HCT116 (cell line): ENCODE results near the gene MRPS17. TPM values are rescaled to one million over a fixed set of nuclear protein-coding genes. Genes with fewer than 3 reads are reported as not detected.
A peak's percentile ranks its signal among the peaks of the same experiment; 100 is the strongest.
"Not testable (repeated sequence)": the region's sequence is repeated elsewhere in the genome, so short reads cannot be mapped to it uniquely, and the experiment has no call there.

Source experiments
- ATAC-seq: fragments of 200-7000 bp; cut with Tn5 transposase; 2 replicates; pipeline ENCODE4 v1.9.1; 2020; ENCODE audit warnings: mild to moderate bottlenecking, moderate library complexity
- BruUV-seq: library from RNA; stranded (reverse); fragments of 400-500 nt; replicated peaks from 2 replicates; lab custom pipeline; 2021; lab: Mats Ljungman, UMichigan
- CTCF ChIA-PET: fragments of 300-600 bp; sonication (Branson Sonifier 250); formaldehyde crosslinking; loops from one replicate; lab custom pipeline; 2021; ENCODE audit warnings: antibody characterized with exemption; lab: Charles Lee
- POLR2A ChIA-PET: fragments of 300-600, 350-600 bp; sonication (Branson Sonifier 250); formaldehyde crosslinking; loops from one replicate; lab custom pipeline; 2021; ENCODE audit warnings: antibody characterized with exemption; lab: Charles Lee
- RAD21 ChIA-PET, 2 experiments: fragments of 300-600 bp; sonication (Branson Sonifier 250); formaldehyde crosslinking; loops; one replicate each; lab custom pipeline; 2023; ENCODE audit warnings: low total read pairs in 2 of 2; ENCODE audit not compliant: uncharacterized antibody in 2 of 2, unreplicated experiment in 2 of 2, low non-redundant PET in 1 of 2; lab: Charles Lee
- DNase-seq: peaks from one replicate; pipeline ENCODE4 v3.0.0-alpha.2; 2010; ENCODE audit warnings: low read depth, low spot score
- H2AFZ ChIP-seq: fragments of 200-600 bp; shearing (Covaris generic), sonication (generic); 2 replicates; pipeline ENCODE4 v1.6.1; 2017; ENCODE audit warnings: low read depth, mixed run types, mixed read lengths, antibody characterized with exemption, low read length; ENCODE audit not compliant: poor library complexity, severe bottlenecking
- H3K27ac ChIP-seq: 2 replicates; pipeline ENCODE4 v1.5.1; 2012; ENCODE audit warnings: low read depth, low read length
- H3K27me3 ChIP-seq: fragments of 200-600 bp; sonication (generic); 2 replicates; pipeline ENCODE4 v1.6.1; 2016; ENCODE audit warnings: mixed run types, low read length, mixed read lengths; ENCODE audit not compliant: insufficient read depth
- H3K36me3 ChIP-seq, 2 experiments: fragments of 200-500 bp in 1 of 2; fragments of 200-600 bp in 1 of 2; sonication (Bioruptor generic) in 1 of 2; sonication (generic) in 1 of 2; 2 replicates each; pipeline versions ENCODE4 v1.5.1 to v1.6.1; 2014 to 2016; ENCODE audit warnings: low read length in 2 of 2, inconsistent platforms in 1 of 2, mixed read lengths in 1 of 2, mixed run types in 1 of 2; ENCODE audit not compliant: insufficient read depth in 2 of 2, control insufficient read depth in 1 of 2
- H3K4me1 ChIP-seq, 2 experiments: fragments of 200-600 bp in 1 of 2; sonication (generic) in 1 of 2; 2 replicates each; pipeline versions ENCODE4 v1.5.1 to v1.6.1; 2012 to 2017; ENCODE audit warnings: low read length in 2 of 2, inconsistent platforms in 1 of 2, mild to moderate bottlenecking in 1 of 2, mixed read lengths in 1 of 2, mixed run types in 1 of 2, moderate library complexity in 1 of 2; ENCODE audit not compliant: insufficient read depth in 2 of 2, control insufficient read depth in 1 of 2
- H3K4me2 ChIP-seq: fragments of 200-600 bp; sonication (generic); 2 replicates; pipeline ENCODE4 v1.6.1; 2017; ENCODE audit warnings: mixed run types, low read length, mixed read lengths
- H3K4me3 ChIP-seq, 2 experiments: fragments of 200-600 bp in 1 of 2; sonication (generic) in 1 of 2; replicated peaks in 1 of 2; 2 replicates each; pipeline ENCODE4 v1.5.1; 2011 to 2016; ENCODE audit warnings: low read length in 2 of 2, control low read depth in 1 of 2, low read depth in 1 of 2, mild to moderate bottlenecking in 1 of 2, mixed read lengths in 1 of 2, mixed run types in 1 of 2
- H3K79me2 ChIP-seq: fragments of 200-600 bp; sonication (generic); 2 replicates; pipeline ENCODE4 v1.6.1; 2017; ENCODE audit warnings: mild to moderate bottlenecking, mixed run types, low read length, moderate library complexity, mixed read lengths; ENCODE audit not compliant: insufficient read depth
- H3K9ac ChIP-seq: fragments of 200-600 bp; sonication (generic); 2 replicates; pipeline ENCODE4 v1.6.1; 2016; ENCODE audit warnings: low read length, mixed read lengths
- H3K9me2 ChIP-seq: fragments of 200-600 bp; sonication (generic), shearing (Covaris generic); 2 replicates; pipeline ENCODE4 v1.6.1; 2017; ENCODE audit warnings: mixed run types, mild to moderate bottlenecking, moderate library complexity; ENCODE audit not compliant: insufficient read depth
- H3K9me3 ChIP-seq, 2 experiments: fragments of 200-500 bp in 1 of 2; fragments of 200-600 bp in 1 of 2; sonication (Bioruptor generic) in 1 of 2; sonication (generic) in 1 of 2; 2 replicates each; pipeline ENCODE4 v1.6.1; 2014 to 2017; ENCODE audit warnings: low read length in 2 of 2, mixed read lengths in 2 of 2, inconsistent platforms in 1 of 2, low read depth in 1 of 2, mild to moderate bottlenecking in 1 of 2, mixed run types in 1 of 2, moderate library complexity in 1 of 2; ENCODE audit not compliant: control insufficient read depth in 1 of 2, insufficient read depth in 1 of 2
- H4K20me1 ChIP-seq: fragments of 200-600 bp; sonication (generic), shearing (Covaris generic); 2 replicates; pipeline ENCODE4 v1.6.1; 2017; ENCODE audit warnings: mixed run types, mild to moderate bottlenecking, moderate library complexity; ENCODE audit not compliant: insufficient read depth
- CEBPB ChIP-seq: IDR thresholded peaks from 2 replicates; pipeline ENCODE4 v1.6.1; 2012; ENCODE audit warnings: low read depth
- CTCF ChIP-seq, 3 experiments: fragments of 200-600 bp in 1 of 3; sonication (generic) in 1 of 3; IDR thresholded peaks in 2 of 3; conservative IDR thresholded peaks in 1 of 3; 2 replicates each; pipeline ENCODE4 v1.5.1; 2012 to 2017; ENCODE audit warnings: low read depth in 2 of 3, low read length in 2 of 3, antibody characterized with exemption in 1 of 3, borderline replicate concordance in 1 of 3, control low read depth in 1 of 3, mild to moderate bottlenecking in 1 of 3, mixed read lengths in 1 of 3, mixed run types in 1 of 3, moderate library complexity in 1 of 3; ENCODE audit not compliant: insufficient read depth in 1 of 3
- ELF1 ChIP-seq: IDR thresholded peaks from 2 replicates; pipeline ENCODE4 v1.6.1; 2012; ENCODE audit warnings: low read depth, borderline replicate concordance
- EZH2 ChIP-seq: fragments of 200-600 bp; sonication (generic); IDR thresholded peaks from 2 replicates; pipeline ENCODE4 v1.6.1; 2017; ENCODE audit warnings: antibody characterized with exemption, mixed run types
- EZH2phosphoT487 ChIP-seq: fragments of 200-600 bp; IDR thresholded peaks from 2 replicates; pipeline ENCODE4 v1.6.1; 2018; ENCODE audit warnings: antibody characterized with exemption, borderline replicate concordance
- JUND ChIP-seq: IDR thresholded peaks from 2 replicates; pipeline ENCODE4 v1.6.1; 2012
- POLR2A ChIP-seq: IDR thresholded peaks from 2 replicates; pipeline ENCODE4 v1.7.0; 2011; ENCODE audit warnings: borderline replicate concordance; ENCODE audit not compliant: insufficient read depth, insufficient read length; ENCODE audit errors: extremely low read depth
- POLR2AphosphoS5 ChIP-seq: IDR thresholded peaks from 2 replicates; pipeline ENCODE4 v1.6.1; 2011; ENCODE audit warnings: mild to moderate bottlenecking, low read depth, low read length, moderate library complexity
- RAD21 ChIP-seq: IDR thresholded peaks from 2 replicates; pipeline ENCODE4 v1.6.1; 2012; ENCODE audit warnings: low read depth, mild to moderate bottlenecking
- SRF ChIP-seq: IDR thresholded peaks from 2 replicates; pipeline ENCODE4 v1.6.1; 2012; ENCODE audit warnings: low read depth
- YY1 ChIP-seq: IDR thresholded peaks from 2 replicates; pipeline ENCODE4 v1.6.1; 2011; ENCODE audit warnings: low read length, low read depth, moderate library complexity, mild to moderate bottlenecking; ENCODE audit not compliant: insufficient replicate concordance; ENCODE audit errors: extremely low read depth
- ZBTB33 ChIP-seq: IDR thresholded peaks from 2 replicates; pipeline ENCODE4 v1.6.1; 2011; ENCODE audit warnings: mild to moderate bottlenecking, low read length, moderate library complexity; ENCODE audit not compliant: insufficient replicate concordance; ENCODE audit errors: extremely low read depth
- ZFX ChIP-seq: fragments of 450-650 bp; IDR thresholded peaks from 2 replicates; pipeline ENCODE4 v1.6.1; 2017
- ZNF274 ChIP-seq: fragments of 200-500 bp; sonication (Bioruptor generic); IDR thresholded peaks from 2 replicates; pipeline ENCODE4 v1.6.1; 2014; ENCODE audit warnings: mild to moderate bottlenecking, low read depth, low read length, inconsistent platforms
- intact Hi-C: fragments of 100-400 bp; cut with micrococcal nuclease; formaldehyde crosslinking; loops from 2 replicates; pipeline ENCODE4 v1.10.0; 2022
- total RNA-seq: library from RNA; stranded (reverse); gene quantifications from one replicate; pipeline ENCODE4 v1.2.1, GENCODE V29; 2021; ENCODE audit not compliant: unreplicated experiment

Gene MRPS17
- total RNA-seq, 1 experiment from 2014 or later: 27.5 TPM

GRCh38 chr7:55952352-55952671 is 635 bp downstream of the MRPS17 start:
- CTCF ChIA-PET: not testable (repeated sequence)

GRCh38 chr7:55953707-55954475 is 2.2 kb downstream of the MRPS17 start:
- RAD21 ChIA-PET: no interaction called here
- Histone ChIP-seq H2AFZ (no peak overlapping the region), H3K27ac (no peak overlapping the region), H3K9me3 (no peaks in the 10 kb centered on the region), H4K20me1 (no peaks in the 10 kb centered on the region), H3K4me1 (peaks cover 0 to 5% of the 10 kb centered on the region in 2 experiments; a peak in 1 of 4 replicates), H3K36me3 (peaks cover 13 to 16% of the 10 kb centered on the region in 2 experiments; a peak in 3 of 4 replicates), H3K9me2 (no peaks in the 10 kb centered on the region), H3K4me2 (no peak overlapping the region), H3K4me3 (no peak overlapping the region), H3K9ac (no peak overlapping the region), H3K79me2 (peaks cover 27% of the 10 kb centered on the region), H3K27me3 (no peaks in the 10 kb centered on the region)
- CTCF ChIA-PET: no interaction called here
- DNase-seq (no peak), ATAC-seq (no peak)
- TF ChIP-seq CTCF (IDR thresholded peaks at IDR 0.05 in 2 of 3, conservative IDR thresholded peaks at IDR 0.05 in 1 of 3; ENCODE audit: borderline replicate concordance in 1 of 3, insufficient read depth in 1 of 3, low read depth in 2 of 3, low read length in 2 of 3) (no peak), SRF (no peak), JUND (no peak), CEBPB (no peak), ZBTB33 (no peak), ZNF274 (no peak), EZH2phosphoT487 (no peak), POLR2A (no peak), POLR2AphosphoS5 (no peak), RAD21 (no peak), ZFX (no peak), ELF1 (no peak), EZH2 (no peak), YY1 (no peak)
- intact Hi-C loops: loop anchor here (5.0 to 10.0 kb wide), 2 partner anchors 67 to 1189 kb away; partner anchors contain the start of gene ZNF713
- POLR2A ChIA-PET: no interaction called here
- BruUV-seq: no TSS peak

More at GRCh38 chr7:55952352-55952671, 635 bp downstream of the MRPS17 start:
- Histone ChIP-seq H3K4me2 (peak overlapping the region; percentile 92), H3K79me2 (peaks cover 27% of the 10 kb centered on the region), H3K36me3 (peaks cover 13 to 16% of the 10 kb centered on the region in 2 experiments; a peak in 3 of 4 replicates), H3K27ac (peak overlapping the region; percentile 69), H3K4me3 (peak overlapping the region; percentile 99 to 100), H3K9ac (peak overlapping the region; percentile 99)
- intact Hi-C loops: loop anchor here (5.0 to 10.0 kb wide), 2 partner anchors 65 to 1188 kb away; partner anchors contain the start of gene ZNF713
- ATAC-seq, H3K9me2 ChIP-seq, RAD21 ChIA-PET, H2AFZ ChIP-seq, H3K27me3 ChIP-seq, H3K4me1 ChIP-seq, BruUV-seq, POLR2A ChIA-PET, DNase-seq, H4K20me1 ChIP-seq, H3K9me3 ChIP-seq: not testable (repeated sequence)
- peak; percentile 2; the same call in 1 of the 2 replicates for TF ChIP-seq ZFX
